Hypothalamus (tissue), 51 donors: ENCODE results near the gene ANO9.
"Not testable (repeated sequence)": the region's sequence is repeated elsewhere in the genome, so short reads cannot be mapped to it uniquely, and the experiment has no call there.

Experiments used
- DNase-seq, 51 donors: peaks; one replicate each; lab custom pipeline; 2025; lab: John Stamatoyannopoulos, UW

Gene ANO9

DNA sequence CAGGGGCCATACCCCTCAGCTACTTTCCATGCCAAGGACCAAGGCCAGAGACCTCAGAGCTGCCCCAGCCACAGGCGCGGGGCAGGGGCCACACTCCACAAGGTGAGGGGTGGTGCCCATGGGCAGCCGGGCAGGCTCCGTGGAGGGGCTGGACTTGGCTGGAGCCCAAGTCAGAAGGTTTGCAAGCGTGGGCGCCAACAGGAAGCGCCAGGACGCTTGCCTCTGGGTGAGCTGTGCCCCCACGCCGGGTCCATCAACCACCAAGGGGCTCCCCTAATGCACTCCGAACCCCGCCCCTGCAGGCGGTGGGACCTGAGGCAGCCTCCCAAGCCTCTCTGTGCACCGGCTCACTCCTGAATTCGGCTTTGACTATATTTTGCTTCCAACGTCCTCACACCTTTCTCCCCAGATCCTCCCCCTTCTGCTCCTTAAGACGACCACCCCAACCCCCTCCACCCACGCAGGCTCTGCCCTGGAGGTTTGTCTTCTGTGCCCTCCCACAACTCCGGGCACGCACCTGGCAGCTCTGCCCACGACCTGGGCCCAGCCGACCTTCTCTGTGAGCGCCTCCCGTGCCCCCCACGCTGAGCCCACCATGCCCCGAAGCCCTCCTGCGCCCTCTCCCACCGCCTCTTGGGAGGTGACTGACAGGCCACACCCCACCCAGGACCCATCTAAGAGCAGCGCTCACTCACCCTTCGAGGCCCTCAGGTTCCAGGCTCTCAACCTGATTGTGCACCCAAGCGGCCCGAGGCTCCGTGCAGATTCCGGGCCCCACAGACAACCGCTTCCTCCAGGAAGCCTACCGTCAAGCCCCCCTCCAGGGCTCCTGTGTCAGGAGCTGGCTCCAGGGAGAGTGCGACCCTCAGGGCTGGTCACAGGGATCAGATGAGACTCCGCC lies 50.4 kb downstream of the ANO9 start:
- DNase-seq: no peak

DNA sequence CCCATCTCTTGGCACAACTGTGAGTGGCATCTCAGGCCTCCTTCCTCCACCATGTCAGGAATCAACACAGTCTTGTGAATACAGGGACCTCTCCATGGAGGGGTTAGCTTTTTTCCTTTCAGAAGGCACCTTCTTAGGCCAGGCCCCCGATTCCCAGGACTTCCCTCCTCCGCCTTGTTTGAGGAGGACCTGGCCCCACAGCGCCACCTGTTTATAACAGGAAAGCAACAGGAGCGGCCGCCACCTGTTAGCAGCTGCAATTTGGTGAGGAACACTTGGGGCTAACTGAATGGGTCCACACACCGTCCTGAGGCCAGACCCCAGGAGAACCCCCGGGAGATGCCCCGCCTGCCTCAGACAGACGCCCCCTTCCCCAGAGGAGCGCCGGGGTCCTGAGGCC lies 51.6 kb downstream of the ANO9 start:
- DNase-seq: no peak

DNA sequence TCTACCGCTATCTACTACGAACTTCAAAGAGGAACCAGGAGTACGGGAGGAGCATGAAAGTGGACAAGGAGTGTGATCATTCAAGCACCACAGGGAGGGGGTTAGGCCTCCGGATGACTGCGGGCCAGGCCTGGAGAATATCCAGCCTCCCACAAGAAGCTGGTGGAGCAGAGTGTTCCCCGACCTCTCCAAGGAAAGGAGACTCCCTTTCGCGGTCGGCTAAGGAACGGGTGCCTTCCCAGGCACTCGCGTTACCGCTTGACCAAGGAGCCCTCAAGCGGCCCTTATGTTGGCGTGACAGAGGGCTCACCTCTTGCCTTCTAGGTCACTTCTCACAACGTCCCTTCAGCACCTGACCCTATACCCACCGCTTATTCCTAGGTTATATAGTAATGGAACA lies 52.4 kb downstream of the ANO9 start:
- not testable (repeated sequence) for DNase-seq

DNA sequence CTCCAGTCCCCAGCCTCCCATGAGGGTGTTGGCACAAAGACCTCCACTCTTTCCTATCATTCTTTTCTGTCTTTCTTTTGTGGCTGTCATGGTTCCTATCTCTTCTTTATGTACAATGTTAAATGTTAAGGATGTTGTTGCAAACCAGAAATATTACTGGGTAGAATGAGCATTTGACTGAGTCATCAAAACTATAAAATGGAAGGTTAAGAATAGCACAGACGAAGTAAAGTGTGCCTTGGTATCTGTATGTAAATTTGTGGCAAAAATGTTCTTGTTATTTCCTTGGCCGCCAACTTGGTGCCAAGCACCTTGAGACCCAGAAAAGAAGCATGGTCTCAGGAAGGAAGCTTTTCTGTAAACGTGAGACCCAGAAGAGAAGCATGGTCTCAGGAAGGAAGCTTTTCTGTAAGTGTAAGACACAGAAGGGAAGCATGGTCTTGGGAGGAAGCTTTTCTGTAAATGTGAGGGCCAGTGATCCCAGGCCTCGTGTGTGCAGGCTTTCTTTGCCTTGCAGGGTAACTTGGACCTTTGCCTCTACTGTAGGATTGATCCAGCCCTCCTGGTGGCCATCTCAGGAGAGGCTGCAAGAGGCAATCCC lies 54.5 kb downstream of the ANO9 start:
- no peak for DNase-seq

- DNase-seq: no peak
Measured at GRCh38 chr11:386483-386882, 55.3 kb downstream of the ANO9 start.

GRCh38 chr11:385594-386351 lies 56.0 kb downstream of the ANO9 start:
- no peak for DNase-seq

DNA sequence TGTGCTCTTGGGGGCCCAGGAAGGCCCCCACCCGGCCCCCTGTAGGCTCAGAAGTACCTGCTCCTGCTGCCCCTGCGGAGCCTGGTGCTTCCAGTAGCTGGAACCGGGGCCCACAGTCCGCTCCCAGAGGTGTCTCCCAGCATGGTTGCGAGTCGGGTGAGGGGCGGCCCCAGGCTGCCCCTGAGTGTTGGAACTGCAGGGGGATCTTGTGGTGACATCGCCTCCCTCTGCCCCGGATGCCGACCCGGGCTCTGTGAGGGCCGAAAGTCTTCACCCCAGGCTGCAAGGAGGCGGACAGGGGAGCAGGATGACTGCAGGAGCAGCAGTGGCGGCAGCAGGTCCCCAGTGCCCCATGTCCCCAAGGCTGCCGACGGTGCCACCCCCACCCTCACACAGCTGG lies 57.3 kb downstream of the ANO9 start:
- DNase-seq: no peak

DNA sequence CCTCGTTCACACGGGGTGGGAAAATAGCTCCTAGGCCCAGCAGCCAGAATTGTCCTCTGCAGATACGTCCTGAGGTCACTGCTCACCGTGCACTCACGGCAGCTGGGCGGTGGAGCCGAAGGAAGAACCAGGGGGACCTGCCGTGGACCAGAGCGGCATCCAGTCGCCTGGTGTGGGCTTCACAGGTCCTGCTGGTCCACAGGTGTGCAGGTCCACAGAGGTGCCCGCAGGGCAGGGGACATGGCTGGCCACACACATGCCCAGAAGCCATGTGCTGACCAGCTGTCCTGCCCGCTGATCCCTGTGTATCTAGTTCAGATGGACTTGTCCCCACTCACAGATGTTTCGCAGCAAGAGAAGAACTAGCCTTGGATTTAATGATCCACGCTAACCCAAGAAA lies 58.4 kb downstream of the ANO9 start:
- no peak for DNase-seq

- no peak for DNase-seq
Measured at GRCh38 chr11:382081-382629, 59.7 kb downstream of the ANO9 start.

DNA sequence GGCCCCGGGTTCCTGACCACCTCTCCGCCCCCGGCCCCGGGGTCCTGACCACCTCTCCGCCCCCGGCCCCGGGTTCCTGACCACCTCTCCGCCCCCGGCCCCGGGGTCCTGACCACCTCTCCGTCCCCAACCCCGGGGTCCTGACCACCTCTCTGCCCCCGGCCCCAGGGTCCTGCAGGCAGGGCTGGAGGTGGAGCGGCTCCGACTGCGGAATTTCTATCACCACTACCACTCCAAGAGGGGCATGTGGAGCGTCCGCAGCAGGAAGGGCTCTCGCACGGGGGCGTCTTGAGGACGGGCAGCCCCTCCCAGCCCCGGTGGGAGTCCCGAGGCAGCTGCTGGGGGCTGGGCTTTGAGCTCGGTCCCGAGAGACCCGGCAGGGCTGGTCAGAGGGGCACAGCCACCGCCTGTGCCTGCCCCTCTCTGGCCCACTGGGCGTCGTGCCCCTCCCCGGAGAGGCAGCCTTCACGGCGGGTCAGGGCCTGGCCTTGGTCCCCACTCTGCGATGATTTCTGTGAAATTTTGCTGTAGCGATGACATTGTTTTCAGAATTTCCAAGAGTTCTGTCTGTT lies 60.2 kb downstream of the ANO9 start:
- no peak for DNase-seq

DNA sequence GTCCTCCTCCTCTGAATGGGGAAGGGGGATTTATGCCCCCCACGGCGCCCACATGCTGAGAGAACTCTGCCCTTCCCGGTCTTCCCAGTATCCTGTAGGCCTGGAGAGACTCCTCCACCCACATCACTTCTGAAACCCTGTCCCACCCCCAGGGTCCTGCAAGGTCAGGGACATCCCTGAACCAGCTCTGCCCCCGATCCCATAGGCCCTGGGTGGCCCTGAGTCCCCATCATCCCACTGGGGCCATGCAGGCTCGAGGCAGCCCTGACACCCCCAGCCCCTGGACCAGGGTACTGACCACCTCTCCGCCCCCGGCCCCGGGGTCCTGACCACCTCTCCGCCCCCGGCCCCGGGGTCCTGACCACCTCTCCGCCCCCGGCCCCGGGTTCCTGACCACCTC lies 60.8 kb downstream of the ANO9 start:
- no peak for DNase-seq

DNA sequence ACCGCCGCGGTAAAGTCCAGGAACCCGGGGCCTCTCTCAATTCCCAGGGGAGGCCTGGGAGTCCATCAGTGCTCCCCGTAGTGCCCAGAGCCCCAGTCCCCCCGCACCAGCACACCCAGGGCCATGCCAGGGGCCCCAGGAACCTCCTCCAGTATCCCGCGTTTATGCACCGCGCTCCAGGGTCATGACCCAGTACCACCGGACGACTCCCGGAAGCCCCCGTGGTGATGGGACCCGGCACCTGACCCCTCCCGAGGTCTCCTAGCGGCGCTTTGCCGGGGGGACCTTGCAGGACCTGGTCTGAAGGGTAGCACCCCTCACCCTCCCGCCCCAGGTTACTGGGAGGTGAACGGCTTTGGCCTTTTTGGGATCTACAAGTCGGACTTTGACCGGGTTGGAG lies 61.3 kb downstream of the ANO9 start:
- DNase-seq: no peak

- no peak for DNase-seq
Measured at GRCh38 chr11:380095-380480, 61.7 kb downstream of the ANO9 start.

GRCh38 chr11:379205-380094 lies 62.4 kb downstream of the ANO9 start:
- no peak for DNase-seq

DNA sequence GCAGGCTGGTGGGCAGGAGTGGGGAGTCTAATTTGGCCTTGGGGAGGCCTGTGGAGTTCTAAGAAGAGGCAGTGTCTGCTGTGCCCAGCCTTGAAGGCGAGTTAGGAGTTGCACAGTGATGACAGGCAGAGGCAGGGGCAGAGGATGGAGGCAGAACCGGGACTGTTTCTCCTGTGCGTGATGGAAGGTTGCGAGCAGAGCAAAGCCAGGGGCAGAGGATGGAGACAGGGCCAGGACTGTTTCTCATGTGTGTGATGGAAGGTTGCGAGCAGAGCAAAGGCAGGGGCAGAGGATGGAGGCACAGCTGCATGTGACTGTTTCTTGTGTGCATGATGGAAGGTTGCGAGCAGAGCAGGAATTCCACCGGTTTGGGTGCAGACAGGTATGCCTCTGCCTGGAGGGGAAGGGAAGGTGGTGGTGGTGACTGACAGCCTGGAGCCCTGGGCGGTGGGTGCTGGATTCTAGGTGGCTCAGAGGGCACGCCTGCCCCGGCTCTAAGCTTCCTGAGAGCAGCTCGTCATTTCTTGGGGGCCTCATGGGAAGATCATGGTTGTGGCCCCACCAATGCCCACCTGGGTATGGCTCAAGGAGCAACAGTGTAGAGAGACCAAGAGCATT lies 63.8 kb downstream of the ANO9 start:
- DNase-seq: no peak

- no peak for DNase-seq
Measured at GRCh38 chr11:377174-377865, 64.5 kb downstream of the ANO9 start.

DNA sequence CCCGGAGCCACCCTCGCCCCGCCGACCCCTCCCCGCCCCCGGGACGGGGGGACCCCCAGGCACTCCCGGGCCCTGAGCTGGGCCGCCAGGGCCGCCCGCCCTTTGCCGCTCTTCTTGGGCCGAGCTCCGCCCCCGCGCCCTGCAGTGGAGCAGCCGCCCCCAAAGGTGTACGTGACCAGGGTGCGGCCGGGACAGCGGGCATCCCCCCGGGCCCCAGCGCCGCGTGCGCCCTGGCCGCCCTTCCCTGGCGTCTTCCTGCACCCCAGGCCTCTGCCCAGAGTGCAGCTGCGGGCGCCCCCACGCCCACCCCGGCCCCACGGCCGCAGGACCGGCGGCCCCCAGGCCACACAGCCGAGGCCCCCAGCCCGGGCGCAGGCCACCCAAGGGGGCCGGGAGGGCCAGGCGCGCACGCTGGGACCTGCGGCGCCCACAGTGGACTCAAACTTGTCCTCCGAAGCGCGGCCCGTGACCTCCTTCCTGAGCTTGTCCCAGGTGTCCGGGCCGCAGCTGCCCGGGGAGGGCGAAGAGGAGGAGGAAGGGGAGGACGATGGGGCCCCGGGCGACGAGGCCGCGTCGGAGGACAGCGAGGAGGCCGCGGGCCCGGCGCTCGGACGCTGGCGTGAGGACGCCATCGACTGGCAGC lies 65.2 kb downstream of the ANO9 start:
- no peak for DNase-seq
